Lung (tissue), 12 donors: ENCODE measurements around the gene DUSP2. TPM values are rescaled to one million over a fixed set of nuclear protein-coding genes. Genes with fewer than 3 reads are reported as not detected.

Experiments used
- ATAC-seq: fragments of 200-7000 bp; cut with Tn5 transposase; one replicate; pipeline ENCODE4 v1.9.1; 2020; ENCODE audit warnings: moderate number of reproducible peaks; ENCODE audit not compliant: insufficient read depth, low FRiP score
- DNase-seq, 3 donors: peaks; one replicate each; pipeline ENCODE4 v3.0.0-alpha.2; 2013 to 2017
- H3K27ac ChIP-seq, 2 donors: one replicate each; pipeline ENCODE4 v1.5.1; 2013; ENCODE audit warnings: mild to moderate bottlenecking in 2 of 2, moderate library complexity in 2 of 2, control low read depth in 1 of 2, inconsistent platforms in 1 of 2, low read depth in 1 of 2, low read length in 1 of 2
- H3K27me3 ChIP-seq, 3 donors: one replicate each; pipeline ENCODE4 v1.5.1; 2013; ENCODE audit warnings: low read length in 2 of 3; ENCODE audit not compliant: control insufficient read depth in 3 of 3, insufficient read depth in 3 of 3
- H3K36me3 ChIP-seq, 4 donors: one replicate each; pipeline ENCODE4 v1.5.1; 2013; ENCODE audit warnings: low read length in 4 of 4, mild to moderate bottlenecking in 1 of 4, moderate library complexity in 1 of 4; ENCODE audit not compliant: control insufficient read depth in 4 of 4, insufficient read depth in 4 of 4
- H3K4me1 ChIP-seq, 5 donors: one replicate each; pipeline ENCODE4 v1.5.1; 2013; ENCODE audit warnings: low read length in 5 of 5, mild to moderate bottlenecking in 2 of 5, moderate library complexity in 1 of 5; ENCODE audit not compliant: control insufficient read depth in 5 of 5, insufficient read depth in 5 of 5
- H3K4me3 ChIP-seq: one replicate; pipeline ENCODE4 v1.5.1; 2013; ENCODE audit warnings: mild to moderate bottlenecking, control low read depth, moderate library complexity
- H3K9ac ChIP-seq, 2 donors: one replicate each; pipeline ENCODE4 v1.5.1; 2013; ENCODE audit warnings: low read length in 2 of 2, control low read depth in 1 of 2; ENCODE audit not compliant: insufficient read depth in 1 of 2
- H3K9me3 ChIP-seq, 4 donors: one replicate each; pipeline ENCODE4 v1.5.1; 2013; ENCODE audit warnings: low read length in 3 of 4, mild to moderate bottlenecking in 1 of 4, moderate library complexity in 1 of 4; ENCODE audit not compliant: control insufficient read depth in 4 of 4, insufficient read depth in 3 of 4
- WGBS, 2 donors: extraction: QIAGEN DNeasy Blood & Tissue Kit; methylation state at CpG; one replicate each; pipeline ENCODE4 v1.1.7; 2013; 5-methylcytosine and 5-hydroxymethylcytosine counted together
- polyA plus RNA-seq, 2 donors: library from polyadenylated mRNA; stranded (reverse); fragments of 200-250 nt; gene quantifications; one replicate each; pipeline ENCODE4 v1.2.1, GENCODE V29; 2013
- total RNA-seq, 2 donors: library from RNA; depleted of rRNA in 1 of 2; stranded (reverse); fragments of >200 nt in 1 of 2; gene quantifications; one replicate each; pipeline ENCODE4 v1.2.1, GENCODE V29; 2014 to 2021
- TF ChIP-seq, protein P1 (sequence below): IDR thresholded peaks from 2 replicates; pipeline ENCODE4 v1.5.1; 2012; ENCODE audit warnings: mild to moderate bottlenecking; ENCODE audit errors: control extremely low read depth, extremely low read depth
- donor health status: control.
- donor health status: control.
- donor health status: Bipolar disorder and iron deficiency.
- donor health status: healthy.
- donor health status: DM: yes; HTN: yes; CAD: no.

DUSP2 gene
- total and polyA plus RNA-seq, 4 donors: 3.5 to 33.6 (median 5.8) TPM

DNA sequence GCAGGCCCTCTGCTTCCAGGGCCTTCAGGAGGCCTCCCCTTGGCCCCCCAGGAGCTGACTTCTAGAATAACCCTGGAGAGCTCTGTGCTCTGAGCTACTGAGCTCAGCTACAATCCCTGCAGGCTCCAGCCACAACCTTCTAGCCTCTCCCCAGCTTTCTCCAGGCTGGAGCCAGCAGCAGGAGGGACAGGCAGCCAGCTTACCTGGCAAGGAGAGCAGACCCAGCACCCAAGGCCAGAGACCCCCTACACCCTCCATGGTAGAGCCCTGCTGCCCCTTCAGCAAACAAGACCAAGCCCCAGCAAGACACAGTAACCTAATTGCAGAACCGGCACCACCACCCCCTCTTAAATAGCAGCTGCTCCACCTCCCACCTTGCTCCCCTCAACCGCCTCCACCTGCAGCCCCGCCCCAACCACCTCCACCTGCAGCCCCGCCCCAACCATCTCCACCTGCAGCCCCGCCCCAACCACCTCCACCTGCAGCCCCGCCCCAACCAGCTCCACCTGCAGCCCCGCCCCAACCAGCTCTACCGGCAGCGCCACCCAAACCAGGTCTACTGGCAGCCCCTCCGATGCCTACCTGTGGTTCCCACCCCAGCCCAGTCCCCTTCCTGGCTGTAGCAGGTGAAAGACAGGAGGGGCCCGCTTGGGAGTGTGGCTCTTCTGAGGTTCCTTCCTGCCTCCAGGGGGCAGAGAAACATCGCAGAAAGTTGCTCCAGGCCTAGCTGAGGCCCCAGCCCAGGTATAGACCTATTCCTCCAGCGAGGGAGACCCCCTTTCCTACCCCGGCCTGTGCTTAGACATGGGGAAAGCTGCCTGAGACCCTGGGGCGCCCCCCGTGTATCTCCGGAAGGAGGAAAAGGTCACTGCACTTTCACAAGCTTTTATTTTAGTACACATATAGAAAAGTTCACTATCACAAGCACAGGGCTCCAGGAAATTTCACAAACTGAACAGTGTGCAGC is 6.8 kb downstream of the DUSP2 start, which contains the start of gene ASTL:
ASTL (minus strand) TSS at position 324 of the 967 bp plus-strand sequence; CDS start at position 258, 66 bp downstream.
- Histone ChIP-seq H3K4me3 (no peak within 1 kb of the TSS), H3K9ac (peak within 1 kb of the TSS in 1 of 2 donors; percentile 63), H3K4me1 (no peaks in the 10 kb centered on the region), H3K27ac (no peak within 1 kb of the TSS), H3K9me3 (no peaks in the 10 kb centered on the region), H3K27me3 (no peaks in the 10 kb centered on the region), H3K36me3 (no peaks in the 10 kb centered on the region)
- 20 to 21% methylated on average over 16 to 17 of the region's 17 CpGs for WGBS, 2 donors
- DNase-seq (peak; percentile 58 to 81 (median 80)), ATAC-seq (peak; percentile 54)
- TF ChIP-seq, protein P1, sequence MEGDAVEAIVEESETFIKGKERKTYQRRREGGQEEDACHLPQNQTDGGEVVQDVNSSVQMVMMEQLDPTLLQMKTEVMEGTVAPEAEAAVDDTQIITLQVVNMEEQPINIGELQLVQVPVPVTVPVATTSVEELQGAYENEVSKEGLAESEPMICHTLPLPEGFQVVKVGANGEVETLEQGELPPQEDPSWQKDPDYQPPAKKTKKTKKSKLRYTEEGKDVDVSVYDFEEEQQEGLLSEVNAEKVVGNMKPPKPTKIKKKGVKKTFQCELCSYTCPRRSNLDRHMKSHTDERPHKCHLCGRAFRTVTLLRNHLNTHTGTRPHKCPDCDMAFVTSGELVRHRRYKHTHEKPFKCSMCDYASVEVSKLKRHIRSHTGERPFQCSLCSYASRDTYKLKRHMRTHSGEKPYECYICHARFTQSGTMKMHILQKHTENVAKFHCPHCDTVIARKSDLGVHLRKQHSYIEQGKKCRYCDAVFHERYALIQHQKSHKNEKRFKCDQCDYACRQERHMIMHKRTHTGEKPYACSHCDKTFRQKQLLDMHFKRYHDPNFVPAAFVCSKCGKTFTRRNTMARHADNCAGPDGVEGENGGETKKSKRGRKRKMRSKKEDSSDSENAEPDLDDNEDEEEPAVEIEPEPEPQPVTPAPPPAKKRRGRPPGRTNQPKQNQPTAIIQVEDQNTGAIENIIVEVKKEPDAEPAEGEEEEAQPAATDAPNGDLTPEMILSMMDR: peak; percentile 32

DNA sequence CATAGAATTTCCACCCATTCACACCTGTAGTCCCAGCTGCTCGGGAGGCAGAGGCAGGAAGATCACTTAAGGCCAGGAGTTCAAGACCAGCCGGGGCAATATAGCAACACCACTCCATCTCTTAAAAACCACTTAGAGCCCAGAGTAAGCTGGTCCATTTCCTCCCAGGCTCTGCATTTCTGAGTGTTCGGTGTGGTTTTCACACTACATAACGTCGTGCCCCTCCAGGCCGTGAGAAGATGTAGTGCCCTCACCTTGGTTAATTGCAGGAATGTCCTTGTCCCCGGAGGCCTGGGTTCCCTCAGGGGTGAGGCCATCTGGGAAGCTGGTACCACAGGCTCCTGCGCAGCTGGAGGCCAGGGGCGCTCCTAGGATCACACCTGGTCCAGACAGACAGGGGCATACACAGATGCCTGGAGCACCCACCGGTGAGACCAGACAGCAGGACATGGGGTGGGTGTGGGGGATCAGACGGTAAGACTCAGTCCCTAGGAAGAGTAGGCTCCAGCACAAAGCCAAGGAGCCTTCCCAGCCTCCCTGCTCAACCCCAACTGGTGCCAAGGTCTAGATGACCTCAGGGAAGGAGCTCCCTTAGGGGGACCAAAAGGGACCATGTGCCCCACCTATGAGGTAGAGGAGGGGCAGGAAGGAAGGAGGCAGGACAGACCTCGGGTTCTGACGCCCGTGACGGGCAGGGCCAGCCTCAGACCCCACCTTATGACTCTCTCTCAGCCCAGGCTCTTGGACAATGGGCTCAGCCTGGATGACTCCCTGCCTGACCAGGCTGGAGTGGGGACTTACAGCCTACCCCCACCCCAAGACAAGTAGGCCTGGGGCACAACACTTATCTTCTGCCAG is 7.7 kb downstream of the DUSP2 start:
- Histone ChIP-seq H3K9ac (no peak overlapping the region), H3K27ac (no peak overlapping the region), H3K9me3 (no peaks in the 10 kb centered on the region), H3K36me3 (no peaks in the 10 kb centered on the region), H3K27me3 (no peaks in the 10 kb centered on the region), H3K4me3 (no peak overlapping the region), H3K4me1 (no peaks in the 10 kb centered on the region)
- TF ChIP-seq, protein P1: no peak
- 72 to 77% methylated on average over 15 of the region's 15 CpGs for WGBS, 2 donors
- no peak for ATAC-seq
- DNase-seq: no peak

DNA sequence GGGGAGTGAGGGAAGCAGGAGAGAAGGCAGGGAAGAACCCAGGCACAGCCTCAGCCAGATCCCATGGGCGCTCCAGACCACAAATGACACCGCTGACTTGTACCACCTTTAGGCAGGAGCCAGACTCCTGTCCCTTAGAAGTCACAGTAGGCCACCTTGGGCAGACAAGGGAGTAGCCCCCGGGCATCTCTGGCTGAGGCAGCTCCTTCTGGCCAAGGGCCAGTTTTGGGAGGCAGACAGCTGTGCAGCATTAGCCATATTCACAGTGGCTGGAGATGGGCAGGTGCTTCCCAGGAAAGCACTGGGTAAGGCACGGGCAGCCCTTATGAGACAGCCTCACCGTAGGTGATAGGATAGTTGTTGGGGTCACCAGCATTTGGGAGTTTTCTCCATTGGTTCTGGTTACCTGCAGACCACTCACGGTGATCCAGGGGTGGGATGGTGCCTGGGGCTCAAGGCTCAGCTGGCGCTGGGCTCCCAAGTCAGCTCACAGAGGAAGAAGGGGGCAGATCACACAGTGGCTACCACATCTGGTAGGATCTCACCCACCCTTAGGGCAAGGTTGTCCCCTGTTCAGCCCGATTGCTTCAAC is 9.0 kb downstream of the DUSP2 start:
- DNase-seq: no peak

More for the DNA sequence above, 9.0 kb downstream of the DUSP2 start:
- 90 to 93% methylated on average over 8 of the region's 8 CpGs for WGBS, 2 donors
- no peak for ATAC-seq
- Histone ChIP-seq H3K9ac (no peak overlapping the region), H3K4me1 (no peaks in the 10 kb centered on the region), H3K27ac (no peak overlapping the region), H3K4me3 (no peak overlapping the region), H3K9me3 (no peaks in the 10 kb centered on the region), H3K27me3 (no peaks in the 10 kb centered on the region), H3K36me3 (no peaks in the 10 kb centered on the region)
- TF ChIP-seq, protein P1: no peak
